ENCODE results near the gene CRB1.

- no peak for TF ChIP-seq CTCF (IDR thresholded peaks at IDR 0.05)
- no peak for TF ChIP-seq POLR2A (IDR thresholded peaks at IDR 0.05)
Measured at GRCh38 chr1:197415221-197415620, 147.2 kb downstream of the CRB1 start.
